ENCODE results near the gene GNAI2.

- TF ChIP-seq, protein P1, sequence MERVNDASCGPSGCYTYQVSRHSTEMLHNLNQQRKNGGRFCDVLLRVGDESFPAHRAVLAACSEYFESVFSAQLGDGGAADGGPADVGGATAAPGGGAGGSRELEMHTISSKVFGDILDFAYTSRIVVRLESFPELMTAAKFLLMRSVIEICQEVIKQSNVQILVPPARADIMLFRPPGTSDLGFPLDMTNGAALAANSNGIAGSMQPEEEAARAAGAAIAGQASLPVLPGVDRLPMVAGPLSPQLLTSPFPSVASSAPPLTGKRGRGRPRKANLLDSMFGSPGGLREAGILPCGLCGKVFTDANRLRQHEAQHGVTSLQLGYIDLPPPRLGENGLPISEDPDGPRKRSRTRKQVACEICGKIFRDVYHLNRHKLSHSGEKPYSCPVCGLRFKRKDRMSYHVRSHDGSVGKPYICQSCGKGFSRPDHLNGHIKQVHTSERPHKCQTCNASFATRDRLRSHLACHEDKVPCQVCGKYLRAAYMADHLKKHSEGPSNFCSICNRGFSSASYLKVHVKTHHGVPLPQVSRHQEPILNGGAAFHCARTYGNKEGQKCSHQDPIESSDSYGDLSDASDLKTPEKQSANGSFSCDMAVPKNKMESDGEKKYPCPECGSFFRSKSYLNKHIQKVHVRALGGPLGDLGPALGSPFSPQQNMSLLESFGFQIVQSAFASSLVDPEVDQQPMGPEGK (CRISPR knock-in tag; IDR thresholded peaks at IDR 0.05; ENCODE audit: borderline replicate concordance) = no peak
- TF ChIP-seq ARNTL (CRISPR knock-in tag; IDR thresholded peaks at IDR 0.05; ENCODE audit: borderline replicate concordance, low read depth) = no peak
- TF ChIP-seq ZFP30 (CRISPR knock-in tag; IDR thresholded peaks at IDR 0.05) = no peak
- TF ChIP-seq TCF4 (CRISPR knock-in tag; IDR thresholded peaks at IDR 0.05; ENCODE audit: borderline replicate concordance) = no peak
- no peak for TF ChIP-seq BACH2 (CRISPR knock-in tag; IDR thresholded peaks at IDR 0.05; ENCODE audit: borderline replicate concordance)
- TF ChIP-seq, protein P2, sequence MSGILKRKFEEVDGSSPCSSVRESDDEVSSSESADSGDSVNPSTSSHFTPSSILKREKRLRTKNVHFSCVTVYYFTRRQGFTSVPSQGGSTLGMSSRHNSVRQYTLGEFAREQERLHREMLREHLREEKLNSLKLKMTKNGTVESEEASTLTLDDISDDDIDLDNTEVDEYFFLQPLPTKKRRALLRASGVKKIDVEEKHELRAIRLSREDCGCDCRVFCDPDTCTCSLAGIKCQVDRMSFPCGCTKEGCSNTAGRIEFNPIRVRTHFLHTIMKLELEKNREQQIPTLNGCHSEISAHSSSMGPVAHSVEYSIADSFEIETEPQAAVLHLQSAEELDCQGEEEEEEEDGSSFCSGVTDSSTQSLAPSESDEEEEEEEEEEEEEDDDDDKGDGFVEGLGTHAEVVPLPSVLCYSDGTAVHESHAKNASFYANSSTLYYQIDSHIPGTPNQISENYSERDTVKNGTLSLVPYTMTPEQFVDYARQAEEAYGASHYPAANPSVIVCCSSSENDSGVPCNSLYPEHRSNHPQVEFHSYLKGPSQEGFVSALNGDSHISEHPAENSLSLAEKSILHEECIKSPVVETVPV (CRISPR knock-in tag; IDR thresholded peaks at IDR 0.05) = no peak
- no peak for TF ChIP-seq ZC3H10 (CRISPR knock-in tag; IDR thresholded peaks at IDR 0.05)
- TF ChIP-seq RARB (CRISPR knock-in tag; IDR thresholded peaks at IDR 0.05) = no peak
- no peak for TF ChIP-seq TSHZ2 (CRISPR knock-in tag; IDR thresholded peaks at IDR 0.05)
Measured at GRCh38 chr3:50271314-50271936, 35.4 kb downstream of the GNAI2 start.

Data from SK-N-SH treated with all-trans-retinoic acid at 6 μM for 48 hours (cell line).